HG02763 (cell line): ENCODE results near the gene CXCR5.
A peak's percentile ranks its signal among the peaks of the same experiment; 100 is the strongest.
"Not testable (repeated sequence)": the region's sequence is repeated elsewhere in the genome, so short reads cannot be mapped to it uniquely, and the experiment has no call there.

Experiments used
- ATAC-seq: cut with Tn5 transposase; IDR thresholded peaks from one replicate; pipeline ENCODE4 v1.9.1; 2021; ENCODE audit warnings: mild to moderate bottlenecking, moderate library complexity; ENCODE audit not compliant: unreplicated experiment

The CXCR5 gene

GRCh38 chr11:118883368-118884071 is at the start of gene CXCR5:
CXCR5 (plus strand) TSS chr11:118883892; CDS start chr11:118883942, 50 bp downstream.
- ATAC-seq, result peak; percentile 66

GRCh38 chr11:118834427-118835028 is 49.2 kb upstream of the CXCR5 start:
- ATAC-seq, result no peak

- no peak for ATAC-seq
Observed at GRCh38 chr11:118837868-118838267, 45.8 kb upstream of the CXCR5 start.

GRCh38 chr11:118838905-118839553 is 44.7 kb upstream of the CXCR5 start:
- peak; percentile 77 for ATAC-seq

GRCh38 chr11:118841469-118842242 is 42.0 kb upstream of the CXCR5 start:
- no peak for ATAC-seq

GRCh38 chr11:118842369-118842768 is 41.3 kb upstream of the CXCR5 start:
- ATAC-seq, result no peak

- not testable (repeated sequence) for ATAC-seq
Observed at GRCh38 chr11:118842843-118843242, 40.8 kb upstream of the CXCR5 start.

GRCh38 chr11:118843565-118843964 is 40.1 kb upstream of the CXCR5 start:
- no peak for ATAC-seq

- ATAC-seq, result no peak
Observed at GRCh38 chr11:118845369-118845768, 38.3 kb upstream of the CXCR5 start.

- no peak for ATAC-seq
Observed at GRCh38 chr11:118846181-118846935, 37.3 kb upstream of the CXCR5 start.

GRCh38 chr11:118849825-118850224 is 33.9 kb upstream of the CXCR5 start:
- ATAC-seq, result no peak

- ATAC-seq, result peak; percentile 53
Observed at GRCh38 chr11:118851970-118852369, 31.7 kb upstream of the CXCR5 start.

GRCh38 chr11:118853678-118854077 is 30.0 kb upstream of the CXCR5 start:
- ATAC-seq, result no peak

- ATAC-seq, result no peak
Observed at GRCh38 chr11:118856314-118856713, 27.4 kb upstream of the CXCR5 start.

GRCh38 chr11:118857385-118857784 is 26.3 kb upstream of the CXCR5 start:
- ATAC-seq, result no peak

- ATAC-seq, result no peak
Observed at GRCh38 chr11:118859973-118860372, 23.7 kb upstream of the CXCR5 start.

GRCh38 chr11:118868659-118869058 is 15.0 kb upstream of the CXCR5 start:
- ATAC-seq, result no peak

GRCh38 chr11:118870396-118871343 is 13.0 kb upstream of the CXCR5 start:
- peak; percentile 51 for ATAC-seq

GRCh38 chr11:118872403-118872821 is 11.3 kb upstream of the CXCR5 start:
- no peak for ATAC-seq
